HepG2 (cell line): ENCODE data around the gene TLK1. TPM values are rescaled to one million over a fixed set of nuclear protein-coding genes. Genes with fewer than 3 reads are reported as not detected.
A peak's percentile ranks its signal among the peaks of the same experiment; 100 is the strongest.
"Not testable (repeated sequence)": the region's sequence is repeated elsewhere in the genome, so short reads cannot be mapped to it uniquely, and the experiment has no call there.

Experiments
- ATAC-seq: fragments of 200-7000 bp; cut with Tn5 transposase; 3 replicates; pipeline ENCODE4 v1.9.1; 2020; ENCODE audit warnings: mild to moderate bottlenecking, moderate library complexity
- BruUV-seq: library from RNA; stranded (reverse); fragments of 400-500 nt; replicated peaks from 2 replicates; lab custom pipeline; 2021; lab: Mats Ljungman, UMichigan
- CTCF ChIA-PET: fragments of 300-600 bp; formaldehyde crosslinking; extraction: SDS; loops from one replicate; lab custom pipeline; 2021; ENCODE audit warnings: low total read pairs, inconsistent platforms, low intra/inter-chr PET ratio; lab: Yijun Ruan, JAX
- POLR2A ChIA-PET: fragments of 350-600 bp; sonication (Branson Sonifier 250); formaldehyde crosslinking; loops from one replicate; lab custom pipeline; 2020; ENCODE audit warnings: antibody characterized with exemption, inconsistent platforms; lab: Yijun Ruan, JAX
- DNase-seq: peaks from one replicate; pipeline ENCODE4 v3.0.0-alpha.2; 2015; ENCODE audit warnings: low spot score
- FAIRE-seq: peaks from 3 replicates; lab custom pipeline; 2011; peaks lifted over from hg19 to GRCh38; lab: Jason Lieb, UNC
- H2AFZ ChIP-seq: one replicate; pipeline ENCODE4 v1.6.1; 2011; ENCODE audit warnings: low read length, inconsistent platforms
- H3K27ac ChIP-seq: fragments of 300-600 bp; 3 replicates; pipeline ENCODE4 v1.8.0; 2011; ENCODE audit warnings: mixed run types, mild to moderate bottlenecking, mixed read lengths, low read length, inconsistent platforms; ENCODE audit not compliant: insufficient read depth; ENCODE audit errors: extremely low read length
- H3K27me3 ChIP-seq, 2 experiments: fragments of 200-600 bp in 1 of 2; 2 replicates in 1 of 2; 3 replicates in 1 of 2; pipeline versions ENCODE4 v1.6.0 to v1.8.0; 2011; ENCODE audit warnings: low read length in 2 of 2, mild to moderate bottlenecking in 2 of 2, moderate library complexity in 2 of 2, inconsistent platforms in 1 of 2; ENCODE audit not compliant: insufficient read depth in 2 of 2, control insufficient read depth in 1 of 2
- H3K36me3 ChIP-seq, 2 experiments: fragments of 200-600 bp in 1 of 2; replicated peaks in 1 of 2; 2 replicates in 1 of 2; 3 replicates in 1 of 2; pipeline versions ENCODE4 v1.5.1 to v1.8.0; 2011; ENCODE audit warnings: low read length in 2 of 2, inconsistent platforms in 1 of 2; ENCODE audit not compliant: insufficient read depth in 2 of 2, control insufficient read depth in 1 of 2
- H3K4me1 ChIP-seq: 2 replicates; pipeline ENCODE4 v1.5.1; 2012; ENCODE audit warnings: low read length, inconsistent platforms; ENCODE audit not compliant: insufficient read depth
- H3K4me2 ChIP-seq: 2 replicates; pipeline ENCODE4 v1.6.0; 2011; ENCODE audit warnings: low read depth, low read length, inconsistent platforms
- H3K4me3 ChIP-seq, 3 experiments: fragments of 200-600 bp in 1 of 3; sonication (generic), shearing (Covaris generic) in 1 of 3; replicated peaks in 1 of 3; 2 replicates each; pipeline ENCODE4 v1.5.1; 2011 to 2016; ENCODE audit warnings: low read length in 3 of 3, inconsistent platforms in 2 of 3, low read depth in 2 of 3, mild to moderate bottlenecking in 2 of 3, control low read depth in 1 of 3, mixed read lengths in 1 of 3; ENCODE audit not compliant: insufficient read depth in 1 of 3
- H3K79me2 ChIP-seq: one replicate; pipeline ENCODE4 v1.6.1; 2011; ENCODE audit warnings: low read length, inconsistent platforms; ENCODE audit not compliant: insufficient read depth
- H3K9ac ChIP-seq: 2 replicates; pipeline ENCODE4 v1.6.0; 2011; ENCODE audit warnings: mild to moderate bottlenecking, low read depth, low read length, inconsistent platforms; ENCODE audit not compliant: insufficient read depth
- H3K9me3 ChIP-seq: 2 replicates; pipeline ENCODE4 v1.5.1; 2012; ENCODE audit warnings: mild to moderate bottlenecking, low read length
- H4K20me1 ChIP-seq: 2 replicates; pipeline ENCODE4 v1.6.0; 2011; ENCODE audit warnings: inconsistent platforms, mild to moderate bottlenecking, low read length, moderate library complexity; ENCODE audit not compliant: insufficient read depth
- ZNF121 ChIP-seq: sonication (generic); formaldehyde crosslinking; IDR thresholded peaks from 2 replicates; pipeline ENCODE4 v1.5.0; 2020; ENCODE audit warnings: mild to moderate bottlenecking, missing genetic modification reagents
- WGBS: methylation state at CpG from one replicate; pipeline ENCODE4 v1.1.6; 2017; ENCODE audit warnings: low lambda C conversion rate; 5-methylcytosine and 5-hydroxymethylcytosine counted together
- in situ Hi-C: cut with HindIII; loops from 2 replicates; pipeline ENCODE4 v1.10.0; 2017; ENCODE audit warnings: low pct_unique_long_range_greater_than_20kb; ENCODE audit not compliant: extremely low pct_ligation_motif_present
- intact Hi-C: fragments of 100-400 bp; cut with micrococcal nuclease; formaldehyde crosslinking; loops from one replicate; pipeline ENCODE4 v1.10.0; 2022; ENCODE audit not compliant: unreplicated experiment
- polyA plus RNA-seq, 8 experiments: library from polyadenylated mRNA; depleted of rRNA in 3 of 8; stranded (reverse) in 7 of 8; unstranded in 1 of 8; fragments of >200 nt; fragmentation: Illumina TruSeq in 4 of 8; extraction: Trizol in 4 of 8; gene quantifications; 2 replicates each; pipeline versions ENCODE4 v1.2.1 to v1.2.3, GENCODE V29; 2011 to 2016; ENCODE audit warnings: low read depth in 4 of 8, missing spikeins in 1 of 8, mixed read lengths in 1 of 8; ENCODE audit not compliant: insufficient read depth in 1 of 8
- total RNA-seq, 5 experiments: library from RNA; depleted of rRNA; stranded (reverse); fragments of >200 nt; fragmentation: Illumina TruSeq; extraction: Trizol; gene quantifications; 2 replicates each; pipeline ENCODE4 v1.2.3, GENCODE V29; 2016; ENCODE audit warnings: low read depth in 1 of 5
- TF ChIP-seq, protein P1 (sequence below): sonication (generic); formaldehyde crosslinking; IDR thresholded peaks from 2 replicates; pipeline ENCODE4 v1.4.0; 2020; ENCODE audit warnings: missing genetic modification reagents; ENCODE audit errors: not compliant biosample characterization
- TF ChIP-seq, protein P2 (sequence below): sonication (generic); formaldehyde crosslinking; IDR thresholded peaks from 2 replicates; pipeline ENCODE4 v1.5.0; 2020; ENCODE audit warnings: mild to moderate bottlenecking, missing genetic modification reagents, moderate library complexity
- TF ChIP-seq, protein P3 (sequence below): sonication (generic); formaldehyde crosslinking; IDR thresholded peaks from 2 replicates; pipeline ENCODE4 v1.4.0; 2020; ENCODE audit warnings: missing genetic modification reagents, borderline replicate concordance

The TLK1 gene
- total and polyA plus RNA-seq, 2 of the 13 experiments (the other 11 are each of a cell fraction or from before 2014, with no cell fraction given), result 16.8 to 28.7 TPM

DNA sequence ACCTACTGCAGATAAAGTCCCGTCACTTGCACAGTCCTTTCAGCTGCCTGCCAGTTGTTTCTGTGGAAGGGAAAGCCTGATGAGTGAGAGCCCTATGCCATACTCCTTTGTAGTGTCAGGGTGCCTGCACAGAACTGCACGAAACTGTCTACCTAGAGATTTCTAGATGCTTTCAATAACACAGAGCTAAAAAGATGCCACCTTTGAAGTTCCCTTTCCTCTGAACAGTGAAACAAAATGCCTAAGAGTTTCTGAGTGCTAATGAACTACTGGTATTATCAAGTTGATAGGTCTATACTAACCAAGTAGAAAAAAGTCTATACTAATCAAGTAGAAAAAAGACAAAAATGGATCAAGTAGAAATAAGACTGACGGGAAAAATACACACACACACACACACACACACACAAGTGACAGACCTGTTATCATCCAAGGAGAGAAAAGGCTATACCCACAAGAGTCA lies 79.0 kb downstream of the TLK1 start (continued):
- TF ChIP-seq, protein P1, sequence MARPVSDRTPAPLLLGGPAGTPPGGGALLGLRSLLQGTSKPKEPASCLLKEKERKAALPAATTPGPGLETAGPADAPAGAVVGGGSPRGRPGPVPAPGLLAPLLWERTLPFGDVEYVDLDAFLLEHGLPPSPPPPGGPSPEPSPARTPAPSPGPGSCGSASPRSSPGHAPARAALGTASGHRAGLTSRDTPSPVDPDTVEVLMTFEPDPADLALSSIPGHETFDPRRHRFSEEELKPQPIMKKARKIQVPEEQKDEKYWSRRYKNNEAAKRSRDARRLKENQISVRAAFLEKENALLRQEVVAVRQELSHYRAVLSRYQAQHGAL, result no peak

DNA sequence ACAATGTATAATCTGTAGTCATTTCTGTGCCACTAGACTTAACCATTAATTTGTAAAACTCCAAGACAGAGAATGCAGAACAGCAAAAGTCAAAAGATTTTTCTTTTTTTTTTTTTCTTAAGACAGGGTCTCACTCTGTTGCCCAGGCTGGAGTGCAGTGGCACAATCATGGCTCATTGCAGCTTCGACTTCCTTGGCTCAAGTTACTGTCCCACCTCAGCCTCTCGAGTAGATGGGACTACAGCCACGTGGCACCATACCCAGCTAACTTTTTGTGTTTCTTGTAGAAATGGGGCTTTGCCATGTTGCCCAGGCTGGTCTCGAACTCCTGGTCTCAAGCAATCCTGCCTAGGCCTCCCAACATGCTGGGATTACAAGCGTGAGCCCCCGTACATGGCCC lies 80.1 kb downstream of the TLK1 start:
- in situ Hi-C loops, result no loop called here
- TF ChIP-seq ZNF121 (CRISPR knock-in tag), result 0 out of 2 replicates have a peak, but pooled peaks have one; percentile 21
- TF ChIP-seq, protein P2, sequence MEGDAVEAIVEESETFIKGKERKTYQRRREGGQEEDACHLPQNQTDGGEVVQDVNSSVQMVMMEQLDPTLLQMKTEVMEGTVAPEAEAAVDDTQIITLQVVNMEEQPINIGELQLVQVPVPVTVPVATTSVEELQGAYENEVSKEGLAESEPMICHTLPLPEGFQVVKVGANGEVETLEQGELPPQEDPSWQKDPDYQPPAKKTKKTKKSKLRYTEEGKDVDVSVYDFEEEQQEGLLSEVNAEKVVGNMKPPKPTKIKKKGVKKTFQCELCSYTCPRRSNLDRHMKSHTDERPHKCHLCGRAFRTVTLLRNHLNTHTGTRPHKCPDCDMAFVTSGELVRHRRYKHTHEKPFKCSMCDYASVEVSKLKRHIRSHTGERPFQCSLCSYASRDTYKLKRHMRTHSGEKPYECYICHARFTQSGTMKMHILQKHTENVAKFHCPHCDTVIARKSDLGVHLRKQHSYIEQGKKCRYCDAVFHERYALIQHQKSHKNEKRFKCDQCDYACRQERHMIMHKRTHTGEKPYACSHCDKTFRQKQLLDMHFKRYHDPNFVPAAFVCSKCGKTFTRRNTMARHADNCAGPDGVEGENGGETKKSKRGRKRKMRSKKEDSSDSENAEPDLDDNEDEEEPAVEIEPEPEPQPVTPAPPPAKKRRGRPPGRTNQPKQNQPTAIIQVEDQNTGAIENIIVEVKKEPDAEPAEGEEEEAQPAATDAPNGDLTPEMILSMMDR (CRISPR knock-in tag), result no peak
- TF ChIP-seq, protein P3, sequence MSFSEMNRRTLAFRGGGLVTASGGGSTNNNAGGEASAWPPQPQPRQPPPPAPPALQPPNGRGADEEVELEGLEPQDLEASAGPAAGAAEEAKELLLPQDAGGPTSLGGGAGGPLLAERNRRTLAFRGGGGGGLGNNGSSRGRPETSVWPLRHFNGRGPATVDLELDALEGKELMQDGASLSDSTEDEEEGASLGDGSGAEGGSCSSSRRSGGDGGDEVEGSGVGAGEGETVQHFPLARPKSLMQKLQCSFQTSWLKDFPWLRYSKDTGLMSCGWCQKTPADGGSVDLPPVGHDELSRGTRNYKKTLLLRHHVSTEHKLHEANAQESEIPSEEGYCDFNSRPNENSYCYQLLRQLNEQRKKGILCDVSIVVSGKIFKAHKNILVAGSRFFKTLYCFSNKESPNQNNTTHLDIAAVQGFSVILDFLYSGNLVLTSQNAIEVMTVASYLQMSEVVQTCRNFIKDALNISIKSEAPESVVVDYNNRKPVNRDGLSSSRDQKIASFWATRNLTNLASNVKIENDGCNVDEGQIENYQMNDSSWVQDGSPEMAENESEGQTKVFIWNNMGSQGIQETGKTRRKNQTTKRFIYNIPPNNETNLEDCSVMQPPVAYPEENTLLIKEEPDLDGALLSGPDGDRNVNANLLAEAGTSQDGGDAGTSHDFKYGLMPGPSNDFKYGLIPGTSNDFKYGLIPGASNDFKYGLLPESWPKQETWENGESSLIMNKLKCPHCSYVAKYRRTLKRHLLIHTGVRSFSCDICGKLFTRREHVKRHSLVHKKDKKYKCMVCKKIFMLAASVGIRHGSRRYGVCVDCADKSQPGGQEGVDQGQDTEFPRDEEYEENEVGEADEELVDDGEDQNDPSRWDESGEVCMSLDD (CRISPR knock-in tag), result no peak

DNA sequence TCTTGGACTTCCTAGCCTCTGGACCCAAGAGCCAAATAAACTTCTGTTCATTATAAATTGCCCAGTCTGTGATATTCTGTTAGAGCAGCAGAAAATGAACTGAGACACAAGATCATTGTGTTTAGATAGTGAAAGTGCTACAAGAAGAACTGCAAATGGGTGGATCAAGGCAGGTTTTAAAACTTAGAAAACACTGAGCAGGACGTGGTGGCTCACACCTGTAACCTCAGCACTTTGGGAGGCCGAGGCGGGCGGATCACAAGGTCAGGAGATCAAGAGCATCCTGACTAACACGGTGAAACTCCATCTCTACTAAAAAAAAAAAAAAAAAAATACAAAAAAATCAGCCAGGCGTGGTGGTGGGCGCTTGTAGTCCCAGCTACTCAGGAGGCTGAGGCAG lies 84.3 kb downstream of the TLK1 start:
- BruUV-seq, POLR2A ChIA-PET, H2AFZ ChIP-seq, H3K4me2 ChIP-seq, CTCF ChIA-PET, H3K27ac ChIP-seq, H3K9ac ChIP-seq, H3K27me3 ChIP-seq, ATAC-seq, intact Hi-C loops, H3K9me3 ChIP-seq, FAIRE-seq, H3K4me1 ChIP-seq, in situ Hi-C loops, DNase-seq, H4K20me1 ChIP-seq, H3K4me3 ChIP-seq: not testable (repeated sequence)
- 98% methylated on average over 7 of the region's 7 CpGs for WGBS
- peaks cover 21% of the 10 kb centered on the region for H3K79me2 ChIP-seq
- peaks cover 15 to 51% of the 10 kb centered on the region in 2 experiments for H3K36me3 ChIP-seq

More for the DNA sequence above, 80.1 kb downstream of the TLK1 start:
- ATAC-seq (no peak), DNase-seq (no peak), FAIRE-seq (no peak)
- Histone ChIP-seq H3K36me3 (peaks cover 13 to 41% of the 10 kb centered on the region in 2 experiments), H2AFZ (no peak overlapping the region), H3K4me2 (no peak overlapping the region), H4K20me1 (no peaks in the 10 kb centered on the region), H3K27me3 (no peaks in the 10 kb centered on the region), H3K4me1 (peaks cover 7% of the 10 kb centered on the region), H3K9ac (no peak overlapping the region), H3K4me3 (no peak overlapping the region), H3K9me3 (no peaks in the 10 kb centered on the region), H3K79me2 (peaks cover 48% of the 10 kb centered on the region), H3K27ac (no peak overlapping the region)
- intact Hi-C loops, result loop anchor here (10.0 kb wide), 1 partner anchor 334 kb away; no protein-coding TSS in a partner anchor
- 98% methylated on average over 6 of the region's 6 CpGs for WGBS
- POLR2A ChIA-PET, result no interaction called here
- CTCF ChIA-PET, result no interaction called here
- BruUV-seq, result no TSS peak
